Activated T-helper 1 cell treated with anti-CD3 and anti-CD28 coated beads, Interleukin-12 subunit alpha, Interleukin-12 subunit beta, Interleukin-2, Interleukin-4 antibody, amounts not matched to agents 30 ng/mL and 10 ng/mL and 1 ng/mL, durations not matched to agents 14 hours and 24 hours and 36 hours (primary cell): ENCODE results near the gene GJB5. TPM values are rescaled to one million over a fixed set of nuclear protein-coding genes. Genes with fewer than 3 reads are reported as not detected.

ENCODE experiments used
- DNase-seq: peaks from one replicate; pipeline ENCODE4 v3.0.0; 2021; ENCODE audit warnings: low spot score
- H3K27ac Mint-ChIP-seq: one replicate; pipeline ENCODE4 v1.8.0; 2021; ENCODE audit warnings: mild to moderate bottlenecking, mixed read lengths
- H3K27me3 Mint-ChIP-seq: one replicate; pipeline ENCODE4 v1.8.0; 2022; ENCODE audit warnings: mild to moderate bottlenecking, moderate library complexity, mixed read lengths; ENCODE audit not compliant: insufficient read depth
- H3K36me3 Mint-ChIP-seq: one replicate; pipeline ENCODE4 v1.8.0; 2021; ENCODE audit warnings: low read depth, mixed read lengths
- H3K4me1 Mint-ChIP-seq: one replicate; pipeline ENCODE4 v1.8.0; 2021; ENCODE audit warnings: low read depth, mixed read lengths
- H3K4me3 Mint-ChIP-seq: one replicate; pipeline ENCODE4 v1.8.0; 2021; ENCODE audit warnings: mild to moderate bottlenecking, moderate library complexity, mixed read lengths
- H3K9me3 Mint-ChIP-seq: one replicate; pipeline ENCODE4 v1.8.0; 2021; ENCODE audit warnings: mixed read lengths
- intact Hi-C: fragments of 100-400 bp; cut with micrococcal nuclease; formaldehyde crosslinking; loops from one replicate; pipeline ENCODE4 v1.15.1; 2024
- total RNA-seq: library from RNA; stranded (reverse); gene quantifications from 2 replicates; pipeline ENCODE4 v1.2.3, GENCODE V29; 2022

Gene GJB5
- total RNA-seq, 1 donor from 2014 or later = not detected

DNA sequence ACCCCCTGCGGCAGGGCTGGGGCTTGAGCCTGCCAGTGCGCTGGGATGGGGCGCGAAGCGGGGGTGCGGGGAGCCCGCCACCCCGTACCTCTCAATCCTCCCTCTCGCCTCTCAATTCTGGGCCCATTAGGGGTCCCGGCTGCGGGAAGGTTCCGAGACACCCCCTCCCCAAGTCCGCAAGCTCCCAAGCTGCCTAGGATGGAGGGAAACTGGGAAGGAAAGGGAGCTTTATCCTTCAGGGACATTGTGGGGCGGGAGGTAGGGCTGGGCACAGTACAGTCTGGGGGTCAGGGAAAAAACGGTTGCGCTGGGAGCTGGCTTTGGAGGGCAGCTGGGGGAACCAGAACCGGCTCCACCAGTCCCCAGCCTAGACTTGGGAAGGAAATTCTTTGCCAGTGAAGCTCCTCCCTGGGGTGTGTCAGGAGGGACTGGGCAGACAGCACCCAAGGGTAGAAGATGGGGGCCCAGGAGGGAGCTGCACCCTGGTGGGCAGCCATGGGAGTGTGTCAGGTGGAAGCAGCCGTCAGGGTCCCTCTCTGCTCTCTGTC is 27.1 kb downstream of the GJB5 start:
- no peaks in the 10 kb centered on the region for H3K9me3 Mint-ChIP-seq
- intact Hi-C loops = no loop called here
- no peaks in the 10 kb centered on the region for H3K36me3 Mint-ChIP-seq
- no peak overlapping the region for H3K4me3 Mint-ChIP-seq
- no peak for DNase-seq
- peaks cover 53% of the 10 kb centered on the region for H3K27me3 Mint-ChIP-seq
- H3K4me1 Mint-ChIP-seq = peaks cover 7% of the 10 kb centered on the region
- no peak overlapping the region for H3K27ac Mint-ChIP-seq

- no peak overlapping the region for H3K4me3 Mint-ChIP-seq
- no peak for DNase-seq
- peaks cover 38% of the 10 kb centered on the region for H3K27me3 Mint-ChIP-seq
- H3K27ac Mint-ChIP-seq = no peak overlapping the region
- intact Hi-C loops = loop anchor here (5.0 kb wide), 1 partner anchor 408 kb away; the partner anchor contains the start of gene SFPQ
- no peaks in the 10 kb centered on the region for H3K36me3 Mint-ChIP-seq
- H3K9me3 Mint-ChIP-seq = no peaks in the 10 kb centered on the region
- H3K4me1 Mint-ChIP-seq = peaks cover 12% of the 10 kb centered on the region
Observed at GRCh38 chr1:34784751-34785221, 29.9 kb downstream of the GJB5 start.

GRCh38 chr1:34785231-34785874 is 30.5 kb downstream of the GJB5 start:
- H3K27ac Mint-ChIP-seq = no peak overlapping the region
- H3K4me1 Mint-ChIP-seq = peaks cover 18% of the 10 kb centered on the region
- no peaks in the 10 kb centered on the region for H3K36me3 Mint-ChIP-seq
- H3K4me3 Mint-ChIP-seq = no peak overlapping the region
- H3K9me3 Mint-ChIP-seq = no peaks in the 10 kb centered on the region
- DNase-seq = no peak
- peaks cover 32% of the 10 kb centered on the region for H3K27me3 Mint-ChIP-seq
- intact Hi-C loops = loop anchor here (5.0 kb wide), 1 partner anchor 407 kb away; the partner anchor contains the start of gene SFPQ

DNA sequence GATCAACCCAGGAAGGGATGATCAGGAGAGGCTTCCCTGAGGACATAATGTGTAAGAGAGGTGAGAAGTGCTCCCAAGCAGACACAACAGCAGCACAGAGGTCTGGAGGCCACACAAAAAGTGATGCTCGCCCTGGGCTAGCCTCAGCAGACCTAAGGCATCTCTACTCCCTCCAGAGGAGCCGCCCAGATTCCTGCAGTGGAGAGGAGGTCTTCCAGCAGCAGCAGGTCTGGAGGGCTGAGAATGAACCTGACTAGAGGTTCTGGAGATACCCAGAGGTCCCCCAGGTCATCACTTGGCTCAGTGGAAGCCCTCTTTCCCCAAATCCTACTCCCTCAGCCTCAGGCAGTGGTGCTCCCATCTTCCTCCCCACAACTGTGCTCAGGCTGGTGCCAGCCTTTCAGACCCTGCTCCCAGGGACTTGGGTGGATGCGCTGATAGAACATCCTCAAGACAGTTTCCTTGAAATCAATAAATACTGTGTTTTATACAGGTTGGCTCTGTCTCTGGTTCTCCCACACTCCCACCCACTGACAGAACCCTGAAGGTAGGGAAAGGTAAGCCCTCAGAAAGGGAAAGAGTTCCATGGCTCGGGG is 31.1 kb downstream of the GJB5 start:
- no peaks in the 10 kb centered on the region for H3K36me3 Mint-ChIP-seq
- H3K27me3 Mint-ChIP-seq = peaks cover 26% of the 10 kb centered on the region
- peaks cover 22% of the 10 kb centered on the region for H3K4me1 Mint-ChIP-seq
- intact Hi-C loops = loop anchor here (1.0 to 5.0 kb wide), 4 partner anchors 66 to 406 kb away; partner anchors contain the start of genes SFPQ and TMEM35B
- no peak for DNase-seq
- no peak overlapping the region for H3K27ac Mint-ChIP-seq
- no peaks in the 10 kb centered on the region for H3K9me3 Mint-ChIP-seq
- no peak overlapping the region for H3K4me3 Mint-ChIP-seq

DNA sequence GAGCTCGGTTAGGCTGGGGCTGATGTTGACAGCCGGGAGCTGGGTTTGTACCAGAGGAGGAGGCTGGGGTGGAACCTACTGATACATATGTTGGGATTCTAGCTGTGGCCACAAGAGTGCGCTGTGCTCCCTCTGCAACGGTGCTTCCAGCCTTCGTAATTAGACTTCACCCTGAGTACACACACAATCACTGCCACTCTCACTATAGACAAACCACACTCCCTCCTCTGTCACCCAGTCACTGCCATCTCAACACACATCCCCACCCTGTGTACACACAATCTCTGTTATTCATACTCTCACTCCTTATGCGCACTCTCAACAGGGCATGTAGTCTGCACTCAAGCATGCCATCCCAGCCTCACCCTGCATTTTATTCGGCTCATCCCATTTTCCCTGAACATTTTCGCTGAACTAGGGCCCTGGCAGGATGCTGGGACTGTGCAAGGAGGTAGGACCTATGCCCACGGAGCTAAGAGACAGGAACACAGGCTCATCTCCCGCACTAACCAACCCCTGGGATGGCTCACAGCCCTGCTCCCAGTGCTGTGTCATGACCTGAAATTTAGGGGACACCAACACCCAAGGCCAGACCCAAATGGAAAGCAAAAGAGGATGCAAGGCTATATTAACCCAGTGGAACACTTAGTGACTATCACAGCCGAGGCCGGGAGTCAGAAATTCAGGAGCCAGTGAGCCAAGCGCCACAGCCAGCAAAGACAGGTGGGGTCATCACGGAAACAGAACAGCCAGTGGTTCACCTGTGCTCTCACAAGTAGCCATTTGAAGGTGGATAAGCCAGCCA is 31.9 kb downstream of the GJB5 start:
- H3K4me3 Mint-ChIP-seq = no peak overlapping the region
- DNase-seq = peak; percentile 47
- no peak overlapping the region for H3K27ac Mint-ChIP-seq
- H3K4me1 Mint-ChIP-seq = peaks cover 25% of the 10 kb centered on the region
- H3K9me3 Mint-ChIP-seq = no peaks in the 10 kb centered on the region
- H3K27me3 Mint-ChIP-seq = peaks cover 29% of the 10 kb centered on the region
- no peaks in the 10 kb centered on the region for H3K36me3 Mint-ChIP-seq
- intact Hi-C loops = loop anchor here (1.0 to 5.0 kb wide), 4 partner anchors 66 to 406 kb away; partner anchors contain the start of genes SFPQ and TMEM35B

- H3K4me1 Mint-ChIP-seq = peaks cover 34% of the 10 kb centered on the region
- no peak overlapping the region for H3K4me3 Mint-ChIP-seq
- H3K36me3 Mint-ChIP-seq = no peaks in the 10 kb centered on the region
- H3K9me3 Mint-ChIP-seq = no peaks in the 10 kb centered on the region
- peaks cover 20% of the 10 kb centered on the region for H3K27me3 Mint-ChIP-seq
- intact Hi-C loops = loop anchor here (5.0 kb wide), 1 partner anchor 405 kb away; the partner anchor contains the start of gene SFPQ
- no peak overlapping the region for H3K27ac Mint-ChIP-seq
- DNase-seq = no peak
Observed at GRCh38 chr1:34787461-34788420, 32.9 kb downstream of the GJB5 start.

- DNase-seq = no peak
- intact Hi-C loops = no loop called here
- H3K4me1 Mint-ChIP-seq = peaks cover 34% of the 10 kb centered on the region
- no peak overlapping the region for H3K27ac Mint-ChIP-seq
- H3K9me3 Mint-ChIP-seq = no peaks in the 10 kb centered on the region
- H3K36me3 Mint-ChIP-seq = no peaks in the 10 kb centered on the region
- no peak overlapping the region for H3K4me3 Mint-ChIP-seq
- H3K27me3 Mint-ChIP-seq = peaks cover 8% of the 10 kb centered on the region
Observed at GRCh38 chr1:34790985-34791384, 36.1 kb downstream of the GJB5 start.

GRCh38 chr1:34792424-34792823 is 37.6 kb downstream of the GJB5 start:
- Mint-ChIP-seq H3K9me3 (no peaks in the 10 kb centered on the region), H3K4me3 (peak overlapping the region; percentile 34), H3K27me3 (peaks cover 8% of the 10 kb centered on the region), H3K27ac (no peak overlapping the region), H3K36me3 (no peaks in the 10 kb centered on the region), H3K4me1 (peaks cover 28% of the 10 kb centered on the region)
- intact Hi-C loops = no loop called here
- no peak for DNase-seq

GRCh38 chr1:34792868-34793727 is 38.3 kb downstream of the GJB5 start, which contains the start of gene GJA4:
GJA4 (plus strand) TSS chr1:34792999; CDS start chr1:34794214, 1,215 bp downstream.
- H3K27me3 Mint-ChIP-seq = peaks cover 7% of the 10 kb centered on the region
- H3K4me1 Mint-ChIP-seq = peaks cover 28% of the 10 kb centered on the region
- intact Hi-C loops = no loop called here
- no peak within 1 kb of the TSS for H3K27ac Mint-ChIP-seq
- DNase-seq = no peak
- no peaks in the 10 kb centered on the region for H3K36me3 Mint-ChIP-seq
- no peaks in the 10 kb centered on the region for H3K9me3 Mint-ChIP-seq
- peak within 1 kb of the TSS; percentile 34 for H3K4me3 Mint-ChIP-seq

- Mint-ChIP-seq H3K27me3 (peaks cover 8% of the 10 kb centered on the region), H3K27ac (no peak overlapping the region), H3K9me3 (no peaks in the 10 kb centered on the region), H3K36me3 (no peaks in the 10 kb centered on the region), H3K4me1 (peaks cover 27% of the 10 kb centered on the region), H3K4me3 (no peak overlapping the region)
- intact Hi-C loops = no loop called here
- no peak for DNase-seq
Observed at GRCh38 chr1:34794001-34794789, 39.3 kb downstream of the GJB5 start.

DNA sequence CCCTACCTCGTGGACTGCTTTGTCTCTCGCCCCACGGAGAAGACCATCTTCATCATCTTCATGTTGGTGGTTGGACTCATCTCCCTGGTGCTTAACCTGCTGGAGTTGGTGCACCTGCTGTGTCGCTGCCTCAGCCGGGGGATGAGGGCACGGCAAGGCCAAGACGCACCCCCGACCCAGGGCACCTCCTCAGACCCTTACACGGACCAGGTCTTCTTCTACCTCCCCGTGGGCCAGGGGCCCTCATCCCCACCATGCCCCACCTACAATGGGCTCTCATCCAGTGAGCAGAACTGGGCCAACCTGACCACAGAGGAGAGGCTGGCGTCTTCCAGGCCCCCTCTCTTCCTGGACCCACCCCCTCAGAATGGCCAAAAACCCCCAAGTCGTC is 39.9 kb downstream of the GJB5 start:
- DNase-seq = no peak
- intact Hi-C loops = no loop called here
- Mint-ChIP-seq H3K9me3 (no peaks in the 10 kb centered on the region), H3K4me3 (no peak overlapping the region), H3K27ac (no peak overlapping the region), H3K36me3 (no peaks in the 10 kb centered on the region), H3K4me1 (peaks cover 22% of the 10 kb centered on the region), H3K27me3 (peaks cover 8% of the 10 kb centered on the region)
